ENCODE results near the gene KIAA1671.

The KIAA1671 gene

DNA sequence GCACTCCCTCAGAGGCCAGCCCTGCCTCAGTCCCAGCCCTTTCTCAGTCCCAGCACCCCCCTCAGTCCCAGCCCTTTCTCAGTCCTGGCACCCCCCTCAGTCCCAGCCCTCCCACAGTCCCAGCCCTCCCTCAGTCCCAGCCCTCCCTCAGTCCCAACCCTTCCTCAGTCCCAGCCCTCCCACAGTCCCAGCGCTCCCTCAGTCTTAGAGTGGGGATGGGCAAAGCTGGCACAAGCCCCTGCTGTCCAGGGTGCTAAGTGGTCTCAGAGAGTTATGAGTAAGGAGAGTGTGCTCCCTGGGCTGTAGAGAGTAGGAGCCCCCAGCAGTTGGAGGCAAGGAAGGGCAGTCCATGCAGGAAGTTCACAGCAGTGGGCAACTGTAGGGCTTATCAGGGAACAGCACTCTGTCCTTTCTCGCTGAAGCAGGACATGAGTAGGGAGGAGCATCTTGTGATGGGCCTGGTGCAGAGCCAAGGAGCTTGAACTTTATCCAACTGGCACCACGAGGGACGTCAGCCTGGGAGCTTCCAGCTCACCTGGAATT, 195.7 kb downstream of the KIAA1671 start:
- TF ChIP-seq POLR2AphosphoS5 (IDR thresholded peaks at IDR 0.05; ENCODE audit: low read depth, low read length) (no peak), TAF1 (IDR thresholded peaks at IDR 0.05; ENCODE audit: borderline replicate concordance, insufficient read depth, low read length) (no peak), FOXP2 (optimal IDR thresholded peaks at IDR 0.05; ENCODE audit: borderline replicate concordance, extremely low read depth, extremely low read length, insufficient read depth) (no peak), SIN3A (IDR thresholded peaks at IDR 0.05; ENCODE audit: borderline replicate concordance, insufficient read depth, low read length) (no peak)
- TF ChIP-seq, protein P1, sequence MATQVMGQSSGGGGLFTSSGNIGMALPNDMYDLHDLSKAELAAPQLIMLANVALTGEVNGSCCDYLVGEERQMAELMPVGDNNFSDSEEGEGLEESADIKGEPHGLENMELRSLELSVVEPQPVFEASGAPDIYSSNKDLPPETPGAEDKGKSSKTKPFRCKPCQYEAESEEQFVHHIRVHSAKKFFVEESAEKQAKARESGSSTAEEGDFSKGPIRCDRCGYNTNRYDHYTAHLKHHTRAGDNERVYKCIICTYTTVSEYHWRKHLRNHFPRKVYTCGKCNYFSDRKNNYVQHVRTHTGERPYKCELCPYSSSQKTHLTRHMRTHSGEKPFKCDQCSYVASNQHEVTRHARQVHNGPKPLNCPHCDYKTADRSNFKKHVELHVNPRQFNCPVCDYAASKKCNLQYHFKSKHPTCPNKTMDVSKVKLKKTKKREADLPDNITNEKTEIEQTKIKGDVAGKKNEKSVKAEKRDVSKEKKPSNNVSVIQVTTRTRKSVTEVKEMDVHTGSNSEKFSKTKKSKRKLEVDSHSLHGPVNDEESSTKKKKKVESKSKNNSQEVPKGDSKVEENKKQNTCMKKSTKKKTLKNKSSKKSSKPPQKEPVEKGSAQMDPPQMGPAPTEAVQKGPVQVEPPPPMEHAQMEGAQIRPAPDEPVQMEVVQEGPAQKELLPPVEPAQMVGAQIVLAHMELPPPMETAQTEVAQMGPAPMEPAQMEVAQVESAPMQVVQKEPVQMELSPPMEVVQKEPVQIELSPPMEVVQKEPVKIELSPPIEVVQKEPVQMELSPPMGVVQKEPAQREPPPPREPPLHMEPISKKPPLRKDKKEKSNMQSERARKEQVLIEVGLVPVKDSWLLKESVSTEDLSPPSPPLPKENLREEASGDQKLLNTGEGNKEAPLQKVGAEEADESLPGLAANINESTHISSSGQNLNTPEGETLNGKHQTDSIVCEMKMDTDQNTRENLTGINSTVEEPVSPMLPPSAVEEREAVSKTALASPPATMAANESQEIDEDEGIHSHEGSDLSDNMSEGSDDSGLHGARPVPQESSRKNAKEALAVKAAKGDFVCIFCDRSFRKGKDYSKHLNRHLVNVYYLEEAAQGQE (IDR thresholded peaks at IDR 0.05; ENCODE audit: insufficient read depth in 1 of 2, low read depth in 2 of 2, low read length in 2 of 2), result peak; percentile 27 to 85; a peak in 3 of 4 replicates

DNA sequence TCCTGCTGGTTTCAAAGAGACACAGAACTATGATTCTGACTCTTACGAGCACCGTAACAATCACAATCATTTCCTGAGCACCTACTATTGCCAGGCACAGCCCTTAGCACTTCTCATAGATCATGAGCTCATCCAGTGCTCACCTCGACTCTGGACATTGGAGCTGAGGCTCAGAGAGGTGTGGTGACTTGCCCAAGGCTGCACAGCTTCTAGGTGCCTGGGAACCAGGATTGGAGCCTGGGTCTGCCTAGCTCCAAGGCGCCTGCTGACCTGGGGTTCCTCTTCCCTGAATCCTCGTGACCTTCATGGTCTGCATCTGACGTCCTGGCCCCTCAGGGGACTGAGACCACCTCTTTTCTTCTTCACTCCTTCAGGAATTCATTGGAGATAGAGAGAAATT, 196.5 kb downstream of the KIAA1671 start:
- TF ChIP-seq SIN3A (IDR thresholded peaks at IDR 0.05; ENCODE audit: borderline replicate concordance, insufficient read depth, low read length) (no peak), TAF1 (IDR thresholded peaks at IDR 0.05; ENCODE audit: borderline replicate concordance, insufficient read depth, low read length) (no peak), POLR2AphosphoS5 (IDR thresholded peaks at IDR 0.05; ENCODE audit: low read depth, low read length) (no peak), FOXP2 (optimal IDR thresholded peaks at IDR 0.05; ENCODE audit: borderline replicate concordance, extremely low read depth, extremely low read length, insufficient read depth) (no peak)
- TF ChIP-seq, protein P1 (IDR thresholded peaks at IDR 0.05; ENCODE audit: insufficient read depth in 1 of 2, low read depth in 2 of 2, low read length in 2 of 2), result no peak

DNA sequence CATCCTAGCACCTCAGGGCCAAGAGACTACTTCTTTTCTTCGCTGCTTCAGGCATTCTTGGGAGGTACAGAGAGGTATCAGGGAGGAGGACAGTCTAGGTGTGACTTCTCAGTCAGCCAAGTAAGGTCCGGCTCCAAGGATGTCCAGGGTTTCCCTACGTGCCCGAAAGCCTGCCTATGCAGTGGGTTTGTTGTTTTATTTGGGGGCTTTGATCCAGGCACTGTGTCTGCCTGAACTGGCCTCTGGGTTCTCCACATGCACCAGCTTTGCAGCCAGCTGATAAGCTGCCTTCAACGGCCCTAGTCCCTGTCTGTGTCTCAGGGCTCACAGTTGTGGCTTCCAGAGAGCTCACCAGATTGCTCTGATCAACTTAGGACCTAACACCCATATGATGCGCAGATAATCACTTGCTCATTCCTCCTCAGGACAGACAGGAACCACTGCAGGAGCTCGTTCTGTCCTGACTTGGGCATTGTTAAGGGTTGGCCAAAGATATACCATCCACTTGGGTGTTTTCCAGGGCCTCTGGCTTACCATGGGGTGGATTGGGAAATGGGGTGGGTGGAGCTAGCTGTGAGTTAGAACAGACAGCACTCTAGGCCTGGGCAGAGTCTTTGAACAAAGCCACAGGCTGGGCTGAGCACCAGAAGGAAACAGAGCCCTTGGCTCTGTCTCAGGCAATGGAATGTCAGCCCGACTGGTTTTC, 201.6 kb downstream of the KIAA1671 start:
- no peak for TF ChIP-seq FOXP2 (optimal IDR thresholded peaks at IDR 0.05; ENCODE audit: borderline replicate concordance, extremely low read depth, extremely low read length, insufficient read depth)
- TF ChIP-seq SIN3A (IDR thresholded peaks at IDR 0.05; ENCODE audit: borderline replicate concordance, insufficient read depth, low read length), result no peak
- TF ChIP-seq TAF1 (IDR thresholded peaks at IDR 0.05; ENCODE audit: borderline replicate concordance, insufficient read depth, low read length), result no peak
- TF ChIP-seq, protein P1 (IDR thresholded peaks at IDR 0.05; ENCODE audit: insufficient read depth in 1 of 2, low read depth in 2 of 2, low read length in 2 of 2), result no peak
- no peak for TF ChIP-seq POLR2AphosphoS5 (IDR thresholded peaks at IDR 0.05; ENCODE audit: low read depth, low read length)

DNA sequence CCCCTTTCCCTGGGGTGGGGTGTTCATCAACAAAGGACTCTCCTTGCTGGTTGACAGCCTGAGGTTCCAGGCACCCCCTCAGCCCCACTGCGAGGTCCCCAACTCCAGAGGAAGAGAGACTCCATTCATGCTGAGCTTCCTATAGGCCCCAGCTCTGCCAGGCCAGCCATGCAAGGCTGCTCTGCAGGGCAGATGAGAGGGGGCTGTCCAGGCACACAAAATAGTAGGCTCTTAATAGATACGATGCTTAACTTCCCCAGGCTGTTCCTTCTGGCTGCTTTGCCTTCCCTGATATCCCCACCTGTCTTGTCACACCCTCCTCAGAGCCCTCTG, 202.1 kb downstream of the KIAA1671 start:
- TF ChIP-seq FOXP2 (optimal IDR thresholded peaks at IDR 0.05; ENCODE audit: borderline replicate concordance, extremely low read depth, extremely low read length, insufficient read depth) (no peak), SIN3A (IDR thresholded peaks at IDR 0.05; ENCODE audit: borderline replicate concordance, insufficient read depth, low read length) (no peak), TAF1 (IDR thresholded peaks at IDR 0.05; ENCODE audit: borderline replicate concordance, insufficient read depth, low read length) (no peak), POLR2AphosphoS5 (IDR thresholded peaks at IDR 0.05; ENCODE audit: low read depth, low read length) (no peak)
- TF ChIP-seq, protein P1 (IDR thresholded peaks at IDR 0.05; ENCODE audit: insufficient read depth in 1 of 2, low read depth in 2 of 2, low read length in 2 of 2), result no peak

Data from PFSK-1 (cell line).